GM10266 (cell line): ENCODE results near the gene TMEM132E.

Experiments
- DNase-seq: peaks from one replicate; pipeline ENCODE4 v3.0.0; 2012; ENCODE audit errors: extremely low spot score
- CTCF ChIP-seq: IDR thresholded peaks from 2 replicates; pipeline ENCODE4 v1.5.1; 2012; ENCODE audit warnings: mild to moderate bottlenecking, low read depth; ENCODE audit not compliant: control insufficient read depth, insufficient read depth; ENCODE audit errors: missing control alignments

Gene TMEM132E

GRCh38 chr17:34615326-34615725 is 35.9 kb downstream of the TMEM132E start:
- no peak for DNase-seq
- no peak for TF ChIP-seq CTCF

- DNase-seq = no peak
- no peak for TF ChIP-seq CTCF
These were observed 36.8 kb downstream of the TMEM132E start for GRCh38 chr17:34616148-34616547.

- no peak for DNase-seq
- no peak for TF ChIP-seq CTCF
These were observed 38.0 kb downstream of the TMEM132E start for GRCh38 chr17:34617398-34617797.

- DNase-seq = no peak
- TF ChIP-seq CTCF = no peak
These were observed 40.4 kb downstream of the TMEM132E start for GRCh38 chr17:34619687-34620217.

GRCh38 chr17:34620458-34620857 is 41.1 kb downstream of the TMEM132E start:
- no peak for DNase-seq
- no peak for TF ChIP-seq CTCF

GRCh38 chr17:34622862-34623623 is 43.7 kb downstream of the TMEM132E start:
- TF ChIP-seq CTCF = no peak
- no peak for DNase-seq
